GM19023 (cell line): ENCODE data around the gene NRAP.

Experiments used
- ATAC-seq: cut with Tn5 transposase; IDR thresholded peaks from one replicate; pipeline ENCODE4 v1.9.1; 2021; ENCODE audit warnings: mild to moderate bottlenecking, moderate library complexity; ENCODE audit not compliant: unreplicated experiment

Gene NRAP, protein sequence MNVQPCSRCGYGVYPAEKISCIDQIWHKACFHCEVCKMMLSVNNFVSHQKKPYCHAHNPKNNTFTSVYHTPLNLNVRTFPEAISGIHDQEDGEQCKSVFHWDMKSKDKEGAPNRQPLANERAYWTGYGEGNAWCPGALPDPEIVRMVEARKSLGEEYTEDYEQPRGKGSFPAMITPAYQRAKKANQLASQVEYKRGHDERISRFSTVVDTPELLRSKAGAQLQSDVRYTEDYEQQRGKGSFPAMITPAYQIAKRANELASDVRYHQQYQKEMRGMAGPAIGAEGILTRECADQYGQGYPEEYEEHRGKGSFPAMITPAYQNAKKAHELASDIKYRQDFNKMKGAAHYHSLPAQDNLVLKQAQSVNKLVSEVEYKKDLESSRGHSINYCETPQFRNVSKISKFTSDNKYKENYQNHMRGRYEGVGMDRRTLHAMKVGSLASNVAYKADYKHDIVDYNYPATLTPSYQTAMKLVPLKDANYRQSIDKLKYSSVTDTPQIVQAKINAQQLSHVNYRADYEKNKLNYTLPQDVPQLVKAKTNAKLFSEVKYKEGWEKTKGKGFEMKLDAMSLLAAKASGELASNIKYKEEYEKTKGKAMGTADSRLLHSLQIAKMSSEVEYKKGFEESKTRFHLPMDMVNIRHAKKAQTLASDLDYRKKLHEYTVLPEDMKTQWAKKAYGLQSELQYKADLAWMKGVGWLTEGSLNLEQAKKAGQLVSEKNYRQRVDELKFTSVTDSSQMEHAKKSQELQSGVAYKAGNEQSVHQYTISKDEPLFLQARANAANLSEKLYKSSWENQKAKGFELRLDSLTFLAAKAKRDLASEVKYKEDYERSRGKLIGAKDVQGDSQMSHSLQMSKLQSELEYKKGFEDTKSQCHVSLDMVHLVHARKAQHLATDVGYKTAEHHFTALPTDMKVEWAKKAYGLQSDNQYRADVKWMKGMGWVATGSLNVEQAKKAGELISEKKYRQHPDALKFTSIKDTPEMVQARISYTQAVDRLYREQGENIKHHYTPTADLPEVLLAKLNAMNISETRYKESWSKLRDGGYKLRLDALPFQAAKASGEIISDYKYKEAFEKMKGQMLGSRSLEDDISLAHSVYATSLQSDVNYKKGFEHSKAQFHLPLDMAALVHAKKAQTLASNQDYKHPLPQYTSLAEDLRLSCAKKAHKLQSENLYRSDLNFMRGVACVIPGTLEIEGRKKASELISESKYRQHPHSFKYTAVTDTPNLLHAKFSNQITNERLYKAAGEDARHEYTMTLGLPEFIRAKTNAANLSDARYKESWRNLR (N-terminal part only)

DNA sequence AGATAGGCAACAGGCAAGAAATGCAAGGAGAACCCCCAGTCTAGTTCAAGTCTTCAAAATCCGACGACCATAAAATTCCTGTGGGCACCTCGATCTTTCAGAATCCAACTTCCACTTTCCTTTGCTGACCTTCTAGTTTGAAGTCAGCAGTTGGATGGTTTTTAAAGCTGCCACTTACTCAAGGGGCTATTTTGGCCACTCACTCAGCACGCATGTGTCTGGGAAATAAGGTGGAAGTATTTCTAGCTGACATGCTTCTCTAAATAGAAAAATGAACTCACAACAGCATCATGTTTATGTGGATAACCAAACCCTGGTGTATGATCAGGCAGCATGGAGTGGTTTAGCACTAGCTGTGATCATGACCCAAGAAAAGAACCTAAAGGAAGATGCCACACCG, at the start of gene NRAP:
NRAP (minus strand) TSS at position 134 of the 400 bp plus-strand sequence. CDS start 159 bp downstream, outside the sequence.
- no peak for ATAC-seq

DNA sequence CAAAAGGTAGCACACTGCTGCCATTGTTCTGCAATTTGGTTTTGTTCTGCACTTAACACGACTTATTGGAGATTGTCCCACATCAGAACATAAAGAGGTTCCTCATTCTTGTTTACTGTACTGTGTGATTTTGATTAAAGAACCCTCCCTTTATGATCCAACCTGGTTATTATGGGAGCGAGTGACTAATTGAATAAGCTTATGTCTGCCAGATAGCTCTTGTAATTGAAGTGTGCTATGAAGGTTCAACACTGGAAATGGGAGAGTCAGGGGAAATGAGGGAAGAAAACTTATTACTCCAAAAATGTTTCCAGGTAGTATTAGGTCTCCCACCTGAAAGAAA, 49.8 kb upstream of the NRAP start:
- no peak for ATAC-seq

DNA sequence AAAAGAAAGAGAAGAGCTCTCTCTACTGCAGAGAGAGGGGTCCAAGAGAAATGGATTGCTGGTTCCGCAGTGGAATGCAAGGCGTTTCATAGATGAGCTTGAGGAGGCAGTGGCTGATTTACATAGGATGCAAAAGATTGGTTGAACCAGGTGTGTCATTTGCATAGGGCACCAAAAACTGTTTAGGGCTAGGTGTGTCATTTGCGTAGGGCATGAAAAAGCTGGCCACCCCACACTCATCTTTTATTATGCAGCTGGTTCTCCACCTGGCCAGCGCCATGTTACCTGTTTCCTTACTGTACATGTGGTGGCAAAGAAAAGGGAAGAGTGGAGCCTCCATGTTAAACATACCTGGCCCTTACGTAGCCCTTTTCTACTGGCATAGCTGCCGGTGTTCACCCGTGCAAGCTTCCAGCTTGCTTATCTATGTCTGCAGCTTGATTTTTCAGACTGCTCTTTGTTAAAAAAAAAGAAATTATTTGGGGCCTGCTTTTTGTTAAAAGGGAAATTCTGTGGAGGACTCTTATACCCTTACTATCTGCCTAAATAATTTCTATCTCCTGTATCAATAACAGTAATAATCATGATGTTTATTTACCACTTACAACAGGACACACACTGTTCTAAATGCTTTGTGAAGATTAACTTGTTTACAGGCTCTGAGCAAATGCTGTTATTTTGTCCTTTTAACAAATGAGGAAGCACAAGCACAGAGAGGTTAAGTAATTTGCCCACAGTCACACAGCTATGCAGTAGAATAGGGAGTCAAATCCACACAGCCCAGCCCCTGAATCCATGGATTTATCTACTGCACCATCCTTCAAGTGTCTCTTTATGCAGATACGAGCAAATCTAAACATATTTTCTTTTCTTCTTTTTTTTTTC, 49.2 kb upstream of the NRAP start:
- ATAC-seq: no peak

DNA sequence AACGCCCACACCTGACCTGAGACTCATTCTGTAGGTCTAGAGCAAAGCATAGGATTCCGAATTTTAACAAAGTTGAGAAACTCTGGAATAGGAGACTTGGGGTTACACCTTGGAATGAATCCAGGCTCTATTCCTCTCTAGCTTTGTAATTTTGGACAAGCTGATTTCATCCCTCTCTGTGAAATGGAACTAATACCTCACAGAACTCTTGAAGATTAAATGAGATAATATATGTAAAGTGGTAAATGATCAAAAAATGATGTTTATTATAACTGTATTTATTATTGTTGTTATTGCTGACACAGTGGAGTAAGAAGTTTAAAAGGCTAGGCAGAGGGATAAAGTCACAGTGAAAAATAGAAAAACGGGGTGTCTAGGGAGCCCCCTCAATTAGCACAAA, 48.2 kb upstream of the NRAP start:
- ATAC-seq: no peak

DNA sequence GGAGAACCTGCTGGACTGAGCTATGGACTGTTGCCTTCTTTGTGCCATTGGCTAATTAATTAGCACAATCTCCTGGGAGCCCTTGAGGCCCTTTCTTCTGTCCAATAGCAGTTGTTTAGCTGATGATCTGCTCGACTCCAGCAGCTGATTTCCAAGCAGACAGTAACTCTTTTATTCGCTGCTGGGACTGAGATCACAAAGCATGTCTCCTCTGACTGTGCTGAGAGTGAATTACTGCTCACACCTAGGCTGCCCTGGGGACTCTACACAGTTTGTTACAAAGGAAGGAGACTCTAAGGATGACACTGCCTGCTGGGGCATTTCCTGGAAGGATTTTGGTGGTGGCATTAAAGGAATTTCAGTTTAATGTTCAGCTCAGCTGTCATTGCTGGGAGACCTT, 47.3 kb upstream of the NRAP start:
- no peak for ATAC-seq

DNA sequence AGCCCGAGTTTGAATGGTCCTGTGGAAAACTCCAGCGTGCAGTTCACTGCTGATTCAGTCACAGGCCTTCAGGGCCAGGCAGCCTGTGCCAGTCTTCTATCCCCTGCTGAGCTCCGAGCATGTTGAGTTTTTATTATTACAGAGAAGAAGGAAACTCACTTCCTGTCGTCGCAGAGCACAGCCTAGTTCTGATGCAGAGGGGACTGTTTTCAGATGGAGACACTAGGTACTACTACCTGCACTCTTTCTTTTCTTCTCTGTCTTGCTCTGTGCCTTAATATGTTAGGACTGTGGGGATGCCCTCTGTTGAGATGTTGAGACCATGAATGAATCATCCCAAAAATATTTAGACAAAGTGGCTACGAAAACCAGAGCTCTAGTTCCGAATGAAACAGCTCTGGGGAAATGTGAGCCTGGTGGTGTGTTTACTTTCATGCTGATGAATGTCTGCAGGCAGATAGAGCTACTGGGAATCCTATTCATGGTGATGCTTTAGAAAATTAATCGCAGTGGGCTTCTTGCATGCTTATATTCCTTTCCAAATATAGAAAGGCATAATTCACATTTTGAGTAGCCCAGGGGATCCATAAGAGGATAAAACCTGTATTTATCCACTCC, 45.5 kb upstream of the NRAP start:
- ATAC-seq: no peak

DNA sequence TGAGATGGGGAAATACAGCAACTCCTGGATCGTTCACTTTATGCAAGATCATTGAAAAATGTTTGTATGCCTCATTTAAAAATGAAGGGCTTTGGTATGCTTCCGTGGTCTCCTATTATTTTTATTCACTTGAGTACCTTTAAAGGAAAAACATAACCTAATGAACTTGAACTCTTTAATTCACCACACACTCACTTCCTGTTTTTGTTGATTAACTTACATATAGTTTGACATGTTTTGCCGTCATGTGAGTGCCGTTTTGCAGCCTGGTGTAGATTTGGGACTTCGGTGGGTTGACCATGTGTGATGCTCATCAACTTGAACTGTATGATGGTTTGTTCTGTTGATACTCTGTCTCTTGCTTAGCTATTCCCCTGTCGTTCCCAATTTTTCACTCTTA, 44.8 kb upstream of the NRAP start:
- ATAC-seq: no peak

DNA sequence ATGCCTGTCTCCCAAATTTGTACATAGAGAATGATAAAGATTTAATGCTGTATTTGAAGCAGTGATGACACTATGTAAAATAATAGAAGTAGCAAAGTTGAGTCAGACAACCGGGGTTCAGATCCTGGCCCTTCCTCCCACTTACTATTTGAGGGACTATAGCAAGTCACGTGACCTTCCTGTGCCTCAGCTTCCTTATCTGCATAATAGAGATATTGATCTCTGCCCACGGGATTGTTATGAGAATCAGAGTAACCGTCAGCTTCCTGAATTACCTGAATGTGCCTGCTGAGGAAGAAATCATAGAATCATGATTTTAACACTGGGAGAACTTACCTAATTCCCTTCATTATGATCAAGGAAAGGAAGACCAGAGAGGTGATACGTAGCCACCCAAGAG, 42.8 kb upstream of the NRAP start:
- no peak for ATAC-seq

DNA sequence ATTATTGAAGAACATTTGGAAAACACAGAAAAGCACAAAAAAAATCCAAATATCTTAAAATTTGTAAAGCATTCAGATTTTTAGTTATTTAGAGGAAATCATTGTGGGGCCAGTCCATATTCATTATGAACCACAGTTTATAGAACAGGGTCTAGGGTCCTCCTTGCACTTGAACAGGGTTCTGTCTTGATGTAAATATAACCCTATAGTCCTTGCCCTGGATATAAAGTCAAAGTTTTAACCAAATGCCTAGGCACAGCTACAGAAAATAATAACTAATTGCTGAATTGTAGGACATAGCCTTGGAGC, 41.5 kb upstream of the NRAP start:
- ATAC-seq: no peak

DNA sequence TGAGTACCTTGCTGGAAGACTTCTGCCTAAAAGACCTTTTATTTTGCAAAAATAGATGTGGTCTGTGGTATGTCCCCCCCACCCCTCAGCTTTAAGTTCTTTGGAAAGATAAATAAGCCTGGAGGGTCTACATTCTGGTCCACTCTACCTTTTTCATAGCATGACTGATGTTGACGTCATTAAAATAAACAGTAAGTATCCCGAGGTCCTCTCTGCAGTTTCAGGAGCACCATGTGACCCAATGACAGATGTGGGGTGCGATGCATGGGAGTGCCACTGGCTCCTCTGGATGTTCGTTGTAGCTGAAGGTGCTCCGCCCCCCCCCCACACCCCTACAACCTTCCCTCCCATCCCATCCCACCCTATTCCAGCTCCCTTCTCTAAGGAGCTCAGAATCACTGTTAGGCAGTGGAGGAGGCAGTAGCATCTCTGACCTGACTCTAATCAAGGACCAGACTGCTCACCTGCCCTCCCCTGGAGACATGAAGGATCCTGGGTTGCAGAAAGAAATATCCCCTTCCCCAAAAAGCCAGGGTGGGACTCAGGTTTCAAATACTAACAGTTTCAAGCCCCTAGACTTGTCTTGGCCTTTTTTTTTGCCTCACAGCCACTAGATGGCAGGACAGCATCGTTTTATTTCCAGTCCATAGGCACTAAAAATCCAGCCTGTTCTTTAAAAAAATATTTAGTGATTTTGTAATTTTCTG, 40.9 kb upstream of the NRAP start:
- ATAC-seq: no peak

DNA sequence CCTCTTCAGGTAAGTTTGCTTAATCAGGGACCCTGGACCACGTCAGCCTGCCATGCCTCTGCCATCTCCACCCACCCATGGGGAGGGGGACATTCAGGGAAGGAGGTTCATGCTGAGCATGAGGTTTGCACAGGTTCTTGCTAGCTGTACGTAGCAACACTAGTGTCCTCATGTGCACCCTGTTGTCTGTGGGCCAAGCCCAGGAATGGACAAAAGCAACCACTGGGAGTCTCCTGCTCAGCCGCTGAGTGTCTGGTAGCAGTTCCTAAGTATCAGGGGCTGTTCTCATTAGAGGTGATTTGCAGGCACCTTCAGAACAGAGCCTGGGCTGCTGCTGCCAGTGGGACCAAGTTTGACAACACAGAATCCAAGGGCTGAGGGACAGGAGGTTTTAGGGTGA, 33.8 kb upstream of the NRAP start:
- no peak for ATAC-seq

DNA sequence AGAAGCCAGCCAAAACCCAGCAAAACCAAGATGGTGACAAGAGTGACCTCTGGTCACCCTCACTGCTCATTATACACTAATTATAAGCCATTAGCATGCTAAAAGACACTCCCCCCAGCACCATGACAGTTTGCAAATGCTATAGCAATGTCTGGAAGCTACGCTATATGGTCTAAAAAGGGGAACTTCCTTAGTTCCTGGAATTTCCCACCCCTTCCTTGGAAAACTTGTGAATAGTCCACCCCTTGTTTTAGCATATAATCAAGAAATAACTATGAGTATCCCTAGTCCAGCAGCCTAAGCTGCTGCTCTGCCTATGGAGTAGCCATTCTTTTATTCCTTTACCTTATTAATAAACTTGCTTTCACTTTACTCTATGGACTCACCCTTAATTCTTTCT, 31.9 kb upstream of the NRAP start:
- ATAC-seq: no peak

DNA sequence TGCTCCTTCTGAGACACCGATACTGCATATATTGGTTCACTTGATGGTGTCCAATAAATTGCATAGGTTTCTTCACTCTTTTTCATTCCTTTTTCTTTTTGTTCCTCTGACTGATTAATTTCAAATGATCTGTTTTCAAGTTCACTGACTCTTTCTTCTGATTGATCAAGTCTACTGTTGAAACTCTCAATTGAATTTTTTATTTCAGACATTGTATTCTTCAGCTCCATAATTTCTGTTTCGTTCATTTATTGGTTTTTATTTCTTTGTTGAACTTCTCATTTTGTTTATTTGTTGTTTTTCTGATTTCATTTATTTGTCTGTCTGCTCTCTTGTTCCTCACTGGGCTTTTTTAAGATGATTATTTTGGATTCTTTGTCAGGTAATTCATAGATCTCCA, 29.5 kb upstream of the NRAP start:
- ATAC-seq: no peak

DNA sequence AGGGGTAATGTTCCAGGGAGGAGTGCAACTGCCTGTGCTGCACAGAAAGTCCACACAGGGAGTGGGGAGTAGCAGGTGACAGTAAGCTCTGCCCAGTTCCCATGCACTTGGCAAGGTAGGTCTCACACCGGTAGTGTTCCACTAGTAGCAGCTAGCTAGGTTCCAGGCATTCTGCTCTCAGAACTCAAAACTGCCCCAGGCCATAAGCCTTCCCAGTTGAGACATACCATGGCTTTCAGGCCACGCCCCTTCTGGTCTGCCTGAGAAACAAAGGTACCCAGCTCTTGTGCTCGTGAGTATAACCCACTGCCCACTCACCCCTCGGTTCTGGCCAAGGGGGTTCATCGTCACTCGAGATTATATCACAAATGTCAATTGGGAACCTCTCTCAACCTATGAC, 28.4 kb upstream of the NRAP start:
- ATAC-seq: no peak

DNA sequence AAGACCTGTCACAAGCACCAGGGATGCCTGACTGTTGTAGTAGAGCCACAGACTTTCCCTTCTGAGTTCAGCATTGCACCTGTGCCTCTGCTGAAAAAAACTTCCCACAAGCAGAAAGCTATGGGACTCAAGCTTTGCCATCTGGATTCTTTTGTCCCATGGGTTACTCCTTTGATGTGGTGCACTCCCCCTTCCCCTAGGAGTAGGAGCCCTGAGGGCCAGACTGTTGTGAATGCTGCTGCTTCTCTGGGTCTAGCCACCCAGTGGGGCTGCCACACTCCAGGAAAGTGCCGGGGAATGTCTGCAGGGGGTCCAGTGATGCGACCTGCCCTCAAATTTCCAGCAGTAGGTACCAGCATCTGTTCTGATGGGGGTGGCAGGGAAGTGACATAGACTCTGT, 27.5 kb upstream of the NRAP start:
- no peak for ATAC-seq

DNA sequence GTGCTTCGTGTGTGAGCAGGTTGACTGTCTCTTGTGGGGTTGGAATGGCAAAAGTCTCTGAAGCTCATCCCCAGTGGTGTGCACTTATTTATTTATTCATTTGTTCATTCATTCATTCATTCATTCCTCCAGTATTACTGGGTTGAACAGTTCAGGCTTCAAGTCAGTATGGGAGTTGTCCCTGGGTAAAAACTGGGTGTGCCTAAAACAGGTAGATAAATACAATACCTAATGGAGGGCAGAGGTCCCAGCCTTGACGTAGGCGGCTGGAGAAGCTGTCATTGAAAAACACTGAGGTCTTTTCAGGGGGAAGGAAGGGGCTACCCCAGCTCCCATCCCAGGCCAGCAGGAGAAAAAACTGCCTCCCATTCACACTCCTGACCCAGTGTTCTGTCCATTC, 26.9 kb upstream of the NRAP start:
- no peak for ATAC-seq

DNA sequence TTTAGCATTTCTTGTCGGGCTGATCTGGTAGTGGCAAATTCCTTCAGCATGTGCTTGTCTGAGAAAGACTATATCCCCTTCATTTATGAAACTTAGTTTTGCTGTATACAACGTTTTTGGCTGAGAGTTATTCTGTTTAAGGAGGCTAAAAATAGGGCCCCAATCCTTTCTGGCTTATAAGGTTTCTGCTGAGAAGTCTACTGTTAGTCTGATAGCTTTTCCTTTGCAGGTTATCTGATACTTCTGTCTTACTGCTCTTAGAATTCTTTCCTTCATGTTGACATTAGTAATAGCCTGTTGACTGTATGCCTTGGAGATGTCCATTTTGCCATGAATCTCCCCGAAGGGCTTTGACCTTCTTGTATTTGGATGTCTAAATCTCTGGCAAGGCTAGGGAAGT, 25.7 kb upstream of the NRAP start:
- no peak for ATAC-seq

DNA sequence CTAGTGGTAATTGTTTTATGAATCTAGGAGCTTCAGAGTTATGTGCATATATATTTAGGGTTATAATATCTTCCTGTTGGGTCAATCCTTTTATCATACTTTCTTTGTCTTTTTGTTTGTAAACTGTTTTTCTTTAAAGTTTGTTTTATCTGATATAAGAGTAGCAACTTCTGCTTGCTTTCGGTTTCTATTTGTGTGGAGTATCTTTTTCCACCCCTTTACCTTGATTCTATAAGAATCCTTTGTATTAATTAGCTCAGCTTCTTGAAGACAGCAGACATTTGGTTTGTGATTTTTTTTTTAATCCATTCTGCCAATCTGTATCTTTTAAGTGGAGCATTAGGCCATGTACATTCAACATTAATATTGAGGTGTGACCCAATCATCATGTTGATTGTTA, 25.2 kb upstream of the NRAP start:
- ATAC-seq: no peak

DNA sequence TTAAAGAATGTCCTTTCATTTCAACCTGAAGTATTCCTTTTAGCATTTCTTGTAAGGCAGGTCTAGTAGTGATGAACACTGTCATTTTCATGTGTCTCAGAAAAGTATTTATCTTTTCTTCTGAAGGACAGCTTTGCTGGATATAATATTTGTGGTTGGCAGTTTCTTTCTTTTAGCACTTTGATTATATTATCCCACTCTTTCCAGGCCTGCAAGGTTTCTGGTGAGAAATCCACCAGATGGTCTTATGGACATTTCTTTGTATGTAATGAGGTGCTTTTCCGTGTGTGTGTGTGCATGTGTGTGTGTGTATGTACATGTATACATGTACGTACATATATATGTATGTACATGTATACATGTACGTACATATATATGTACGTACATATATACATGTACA, 23.2 kb upstream of the NRAP start:
- ATAC-seq: no peak

DNA sequence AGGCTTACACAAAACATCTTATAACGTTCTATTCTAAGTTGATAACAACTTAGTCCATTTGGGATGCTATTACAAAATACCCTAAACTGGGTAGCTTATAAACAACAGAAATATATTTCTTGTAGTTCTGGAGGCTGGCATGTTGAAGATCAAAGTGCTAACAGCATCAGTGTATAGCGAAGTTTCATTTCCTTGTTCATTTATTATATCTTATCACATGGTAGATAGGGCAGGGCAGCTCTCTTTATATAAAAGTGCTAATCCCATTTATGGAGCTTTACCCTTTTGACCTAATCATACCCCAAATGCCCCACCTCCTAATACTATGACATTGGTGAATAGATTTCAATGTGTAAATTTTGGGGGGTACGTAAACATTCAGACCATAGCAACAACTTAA, 22.2 kb upstream of the NRAP start:
- ATAC-seq: no peak
